HS-27A (cell line): Measurements from ENCODE around the gene CLASP1.
"Not testable (repeated sequence)": the region's sequence is repeated elsewhere in the genome, so short reads cannot be mapped to it uniquely, and the experiment has no call there.

ENCODE experiments used
- DNase-seq: peaks from one replicate; pipeline ENCODE4 v3.0.0-alpha.2; 2012; ENCODE audit warnings: low read depth, missing footprints

CLASP1 gene

GRCh38 chr2:121502246-121502645 is 147.0 kb downstream of the CLASP1 start:
- DNase-seq: peak; percentile 64

DNA sequence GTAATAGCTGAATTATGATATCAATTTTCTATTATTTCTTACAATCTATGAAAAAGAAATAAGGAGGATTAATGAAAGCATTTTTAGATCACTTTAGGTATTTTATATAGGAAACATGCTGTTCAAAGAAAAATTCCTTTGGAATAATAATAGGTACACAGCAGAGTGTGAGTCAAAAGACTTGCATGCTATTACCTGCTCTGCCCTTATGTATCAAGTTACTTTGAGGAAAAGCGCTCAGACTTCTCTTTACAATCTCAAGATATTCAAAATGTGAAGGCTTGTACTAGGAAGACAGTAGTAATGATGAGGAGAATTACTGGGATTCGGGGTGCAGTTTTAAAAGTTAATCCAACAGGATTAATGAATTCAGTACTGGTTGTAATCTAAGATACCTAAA is 147.7 kb downstream of the CLASP1 start:
- DNase-seq: no peak

DNA sequence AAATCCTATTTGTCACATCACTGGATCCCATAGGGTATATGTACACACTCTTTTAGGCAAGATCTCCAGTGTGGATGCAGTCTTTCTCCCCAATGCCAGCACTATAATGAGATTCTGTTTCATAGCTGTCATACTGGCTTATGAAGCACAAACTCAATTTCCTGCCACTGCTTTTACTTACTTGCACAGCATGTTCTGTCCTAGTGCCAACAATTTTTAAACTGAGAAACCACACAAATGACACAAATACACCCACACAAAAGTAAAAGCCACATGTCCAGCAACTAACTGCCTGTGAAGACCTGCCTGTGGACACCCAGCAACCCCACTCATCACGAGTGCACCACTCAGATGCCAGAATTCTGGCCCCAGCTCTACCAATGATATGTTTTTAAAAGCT is 148.2 kb downstream of the CLASP1 start:
- no peak for DNase-seq

GRCh38 chr2:121498731-121499130 is 150.5 kb downstream of the CLASP1 start:
- no peak for DNase-seq

DNA sequence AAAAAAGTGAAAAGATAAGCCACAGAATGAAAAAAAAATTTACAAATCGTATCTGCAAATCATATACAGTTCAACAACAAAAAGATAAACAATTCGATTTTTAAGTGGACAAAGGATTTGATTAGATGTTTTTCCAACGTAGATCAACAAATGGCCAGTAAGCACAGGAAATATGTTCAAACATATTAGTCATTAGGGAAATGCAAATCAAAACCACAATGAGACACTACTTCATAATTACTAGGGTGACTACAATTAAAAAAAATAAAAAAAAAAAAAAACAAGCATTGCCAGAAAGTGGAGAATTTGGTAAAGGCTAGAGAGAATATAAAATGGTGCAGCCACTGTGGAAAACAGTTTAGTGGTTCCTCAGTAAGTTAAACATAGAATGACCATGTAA is 156.9 kb downstream of the CLASP1 start:
- no peak for DNase-seq

GRCh38 chr2:121491518-121491917 is 157.7 kb downstream of the CLASP1 start:
- DNase-seq: no peak

DNA sequence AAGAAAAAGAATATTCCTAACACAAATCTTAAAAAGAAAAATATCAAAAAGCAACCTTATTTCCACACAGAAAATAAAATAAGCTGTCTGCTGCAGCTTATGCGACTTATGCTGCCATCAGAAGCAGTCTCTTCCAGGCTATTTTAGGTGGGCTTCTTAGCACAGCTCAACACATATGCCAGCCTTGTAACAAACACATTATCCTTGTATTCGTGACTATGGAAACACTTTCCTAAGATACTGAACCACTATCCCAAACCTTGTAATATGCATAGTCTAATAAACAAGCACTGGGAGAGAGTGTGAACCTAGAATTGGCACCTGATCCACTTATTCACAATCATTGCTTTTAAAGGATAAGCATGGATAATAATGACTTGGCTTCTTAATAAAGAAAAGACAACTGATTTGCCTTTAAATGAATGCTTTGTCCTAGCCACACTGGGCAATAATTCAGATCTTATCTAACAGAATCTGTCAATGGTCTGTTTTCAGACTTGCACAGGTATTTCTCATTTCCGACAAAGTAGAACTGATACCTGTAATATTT is 158.6 kb downstream of the CLASP1 start:
- DNase-seq: no peak

GRCh38 chr2:121489911-121490583 is 159.2 kb downstream of the CLASP1 start:
- no peak for DNase-seq

- no peak for DNase-seq
These were observed 160.0 kb downstream of the CLASP1 start for GRCh38 chr2:121489284-121489683.

DNA sequence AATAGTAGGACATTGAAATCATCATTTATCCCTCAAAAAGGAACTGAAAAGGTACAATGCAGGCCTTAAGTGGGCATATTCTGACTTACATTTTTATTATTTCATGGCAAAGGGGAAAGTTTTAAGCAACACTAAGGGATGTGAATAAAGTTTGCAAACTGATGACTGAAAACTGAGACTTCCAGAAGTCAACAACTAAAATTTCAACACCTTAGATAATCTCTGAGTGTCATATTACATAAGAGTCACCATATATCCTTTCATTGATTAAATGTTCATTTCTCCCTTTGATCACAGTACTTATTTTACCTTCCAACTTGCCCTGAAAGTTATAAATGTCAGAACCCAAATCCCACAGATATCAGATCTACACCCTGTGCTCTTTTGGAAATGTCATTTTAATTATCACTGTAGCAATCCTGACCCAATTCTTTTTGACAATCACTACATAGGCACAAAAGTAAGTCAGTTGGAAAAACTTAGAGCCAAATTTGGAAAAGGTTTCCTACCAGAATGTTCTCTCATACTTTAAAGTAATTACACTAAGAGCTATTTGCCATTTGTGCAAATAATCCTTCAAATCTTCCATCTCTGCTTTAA is 163.0 kb downstream of the CLASP1 start:
- DNase-seq: no peak

DNA sequence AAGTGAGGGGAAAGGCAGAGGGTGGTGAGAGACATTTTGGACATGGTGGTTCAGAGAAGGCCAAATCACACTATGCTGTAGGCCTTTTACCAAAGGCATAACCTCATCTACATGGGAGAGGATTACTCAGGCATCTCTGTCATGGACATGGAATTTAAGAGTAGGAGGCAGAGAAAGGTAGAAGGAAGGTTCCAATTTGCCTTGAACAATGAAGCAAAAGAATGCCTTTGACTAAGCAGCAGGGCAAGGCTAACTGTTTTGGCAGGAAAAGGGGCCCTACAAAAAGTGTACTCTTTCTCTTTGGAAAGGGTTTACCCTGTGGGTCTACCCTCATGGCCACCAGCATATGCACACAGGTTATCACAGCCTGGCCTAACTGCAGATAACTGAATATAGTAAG is 164.2 kb downstream of the CLASP1 start:
- DNase-seq: no peak

- no peak for DNase-seq
These were observed 165.4 kb downstream of the CLASP1 start for GRCh38 chr2:121483846-121484245.

- no peak for DNase-seq
These were observed 166.2 kb downstream of the CLASP1 start for GRCh38 chr2:121483021-121483420.

- peak; percentile 93 for DNase-seq
These were observed 168.4 kb downstream of the CLASP1 start for GRCh38 chr2:121480826-121481225.

GRCh38 chr2:121479882-121480522 is 169.3 kb downstream of the CLASP1 start:
- peak; percentile 76 for DNase-seq

- no peak for DNase-seq
These were observed 170.1 kb downstream of the CLASP1 start for GRCh38 chr2:121478996-121479745.

- not testable (repeated sequence) for DNase-seq
These were observed 170.8 kb downstream of the CLASP1 start for GRCh38 chr2:121478358-121478995.

DNA sequence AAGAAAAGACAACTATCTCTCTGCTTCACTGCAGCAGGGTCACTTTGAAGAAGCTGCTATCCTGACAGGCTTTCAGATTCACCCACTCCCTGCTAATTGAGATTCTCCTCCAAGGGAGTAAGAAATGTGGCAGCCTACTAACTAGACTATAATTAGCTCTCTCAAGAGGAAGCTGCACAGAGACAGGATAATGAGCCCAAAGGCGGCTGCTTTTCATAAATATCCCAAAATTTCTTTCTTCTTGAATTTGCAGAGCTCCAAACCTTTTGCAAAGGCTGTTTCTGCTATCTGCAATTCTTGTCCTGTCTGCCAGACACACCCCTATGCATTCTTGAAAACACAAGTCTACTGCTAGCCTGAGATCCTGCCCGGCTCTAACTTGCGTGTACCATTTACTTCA is 172.6 kb downstream of the CLASP1 start:
- no peak for DNase-seq

- DNase-seq: no peak
These were observed 173.3 kb downstream of the CLASP1 start for GRCh38 chr2:121475811-121476571.

- no peak for DNase-seq
These were observed 175.8 kb downstream of the CLASP1 start for GRCh38 chr2:121473512-121473911.

GRCh38 chr2:121472470-121472993 is 176.7 kb downstream of the CLASP1 start:
- no peak for DNase-seq
